ENCODE data around the gene LRFN2. TPM values are rescaled to one million over a fixed set of nuclear protein-coding genes. Genes with fewer than 3 reads are reported as not detected.

Gene LRFN2
- total and polyA plus RNA-seq, 4 donors, result under 0.01 to 0.01 TPM; not detected in 2

DNA sequence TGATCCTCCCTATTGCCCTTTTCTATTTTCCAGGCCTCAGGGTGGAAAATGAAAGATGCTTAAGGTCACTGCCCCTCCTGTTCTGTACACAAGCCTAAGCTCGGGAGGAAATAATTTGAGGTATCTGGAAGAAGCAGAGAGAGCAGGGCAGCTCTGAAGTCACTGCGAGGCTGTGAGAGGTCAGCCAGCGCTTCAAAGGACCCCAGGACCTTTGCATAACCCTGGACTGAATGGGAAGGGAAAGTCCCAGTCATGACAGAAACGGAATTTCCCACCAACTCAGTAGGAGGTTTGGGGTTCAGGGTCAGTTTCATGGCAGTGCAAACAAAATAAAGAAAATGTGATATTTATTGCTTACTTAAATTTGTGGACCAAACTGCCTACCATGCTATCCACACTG is 58.1 kb downstream of the LRFN2 start:
- no peak for TF ChIP-seq TAF1 (conservative IDR thresholded peaks at IDR 0.05)
- peak; percentile 25 to 57 for TF ChIP-seq RXRA (IDR thresholded peaks at IDR 0.05)
- peak; percentile 22 for TF ChIP-seq SP1 (IDR thresholded peaks at IDR 0.05)
- DNase-seq (ENCODE audit: low spot score), result no peak
- Histone ChIP-seq H3K9ac (ENCODE audit: low read depth in 1 of 2, low read length in 2 of 2) (no peak overlapping the region), H3K36me3 (ENCODE audit: control insufficient read depth in 4 of 4, insufficient read depth in 3 of 4, low read depth in 1 of 4, low read length in 3 of 4) (no peaks in the 10 kb centered on the region), H3K27ac (ENCODE audit: low read depth in 1 of 2, low read length in 2 of 2) (no peak overlapping the region), H3K4me1 (ENCODE audit: control insufficient read depth in 4 of 4, insufficient read depth in 4 of 4, low read length in 3 of 4) (peaks cover 8 to 30% (median 20%) of the 10 kb centered on the region in 4 donors), H3K9me3 (ENCODE audit: control insufficient read depth in 4 of 4, low read length in 3 of 4) (no peaks in the 10 kb centered on the region), H3K27me3 (ENCODE audit: control insufficient read depth in 4 of 4, insufficient read depth in 4 of 4, low read length in 3 of 4) (no peaks in the 10 kb centered on the region), H3K4me3 (ENCODE audit: low read depth in 1 of 3, low read length in 3 of 3) (no peak overlapping the region)
- WGBS, result 59% methylated on average over 4 of the region's 4 CpGs

DNA sequence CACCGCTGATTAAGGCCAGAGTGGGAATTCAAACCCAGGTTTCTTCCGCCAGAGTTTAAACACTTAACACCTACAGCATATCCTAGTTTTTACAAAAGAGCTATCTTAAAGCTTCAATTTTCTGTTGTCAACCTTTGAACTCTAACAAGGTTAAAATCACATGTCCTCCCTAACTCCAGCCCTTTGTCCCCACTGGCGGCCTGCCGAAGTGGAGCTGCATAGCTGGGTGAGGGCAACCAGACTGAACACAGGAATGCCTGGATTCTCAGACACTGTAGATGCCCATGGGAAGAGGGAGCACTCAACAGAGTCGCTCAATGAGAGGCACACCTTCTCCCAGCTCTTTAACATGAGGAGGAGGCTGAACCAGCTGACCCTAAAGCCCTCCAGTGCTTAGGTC is 59.1 kb downstream of the LRFN2 start:
- peaks cover 8 to 30% (median 20%) of the 10 kb centered on the region in 4 donors for H3K4me1 ChIP-seq (ENCODE audit: control insufficient read depth in 4 of 4, insufficient read depth in 4 of 4, low read length in 3 of 4)
- no peaks in the 10 kb centered on the region for H3K27me3 ChIP-seq (ENCODE audit: control insufficient read depth in 4 of 4, insufficient read depth in 4 of 4, low read length in 3 of 4)
- H3K9me3 ChIP-seq (ENCODE audit: control insufficient read depth in 4 of 4, low read length in 3 of 4), result no peaks in the 10 kb centered on the region
- DNase-seq (ENCODE audit: low spot score), result peak; percentile 39
- H3K4me3 ChIP-seq (ENCODE audit: low read depth in 1 of 3, low read length in 3 of 3), result no peak overlapping the region
- 44% methylated on average over 5 of the region's 5 CpGs for WGBS
- no peaks in the 10 kb centered on the region for H3K36me3 ChIP-seq (ENCODE audit: control insufficient read depth in 4 of 4, insufficient read depth in 3 of 4, low read depth in 1 of 4, low read length in 3 of 4)
- TF ChIP-seq RXRA (IDR thresholded peaks at IDR 0.05), result peak; percentile 66 to 80
- TF ChIP-seq TAF1 (conservative IDR thresholded peaks at IDR 0.05), result no peak
- TF ChIP-seq, protein P1, sequence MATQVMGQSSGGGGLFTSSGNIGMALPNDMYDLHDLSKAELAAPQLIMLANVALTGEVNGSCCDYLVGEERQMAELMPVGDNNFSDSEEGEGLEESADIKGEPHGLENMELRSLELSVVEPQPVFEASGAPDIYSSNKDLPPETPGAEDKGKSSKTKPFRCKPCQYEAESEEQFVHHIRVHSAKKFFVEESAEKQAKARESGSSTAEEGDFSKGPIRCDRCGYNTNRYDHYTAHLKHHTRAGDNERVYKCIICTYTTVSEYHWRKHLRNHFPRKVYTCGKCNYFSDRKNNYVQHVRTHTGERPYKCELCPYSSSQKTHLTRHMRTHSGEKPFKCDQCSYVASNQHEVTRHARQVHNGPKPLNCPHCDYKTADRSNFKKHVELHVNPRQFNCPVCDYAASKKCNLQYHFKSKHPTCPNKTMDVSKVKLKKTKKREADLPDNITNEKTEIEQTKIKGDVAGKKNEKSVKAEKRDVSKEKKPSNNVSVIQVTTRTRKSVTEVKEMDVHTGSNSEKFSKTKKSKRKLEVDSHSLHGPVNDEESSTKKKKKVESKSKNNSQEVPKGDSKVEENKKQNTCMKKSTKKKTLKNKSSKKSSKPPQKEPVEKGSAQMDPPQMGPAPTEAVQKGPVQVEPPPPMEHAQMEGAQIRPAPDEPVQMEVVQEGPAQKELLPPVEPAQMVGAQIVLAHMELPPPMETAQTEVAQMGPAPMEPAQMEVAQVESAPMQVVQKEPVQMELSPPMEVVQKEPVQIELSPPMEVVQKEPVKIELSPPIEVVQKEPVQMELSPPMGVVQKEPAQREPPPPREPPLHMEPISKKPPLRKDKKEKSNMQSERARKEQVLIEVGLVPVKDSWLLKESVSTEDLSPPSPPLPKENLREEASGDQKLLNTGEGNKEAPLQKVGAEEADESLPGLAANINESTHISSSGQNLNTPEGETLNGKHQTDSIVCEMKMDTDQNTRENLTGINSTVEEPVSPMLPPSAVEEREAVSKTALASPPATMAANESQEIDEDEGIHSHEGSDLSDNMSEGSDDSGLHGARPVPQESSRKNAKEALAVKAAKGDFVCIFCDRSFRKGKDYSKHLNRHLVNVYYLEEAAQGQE (IDR thresholded peaks at IDR 0.05), result peak; percentile 61
- TF ChIP-seq, protein P2, sequence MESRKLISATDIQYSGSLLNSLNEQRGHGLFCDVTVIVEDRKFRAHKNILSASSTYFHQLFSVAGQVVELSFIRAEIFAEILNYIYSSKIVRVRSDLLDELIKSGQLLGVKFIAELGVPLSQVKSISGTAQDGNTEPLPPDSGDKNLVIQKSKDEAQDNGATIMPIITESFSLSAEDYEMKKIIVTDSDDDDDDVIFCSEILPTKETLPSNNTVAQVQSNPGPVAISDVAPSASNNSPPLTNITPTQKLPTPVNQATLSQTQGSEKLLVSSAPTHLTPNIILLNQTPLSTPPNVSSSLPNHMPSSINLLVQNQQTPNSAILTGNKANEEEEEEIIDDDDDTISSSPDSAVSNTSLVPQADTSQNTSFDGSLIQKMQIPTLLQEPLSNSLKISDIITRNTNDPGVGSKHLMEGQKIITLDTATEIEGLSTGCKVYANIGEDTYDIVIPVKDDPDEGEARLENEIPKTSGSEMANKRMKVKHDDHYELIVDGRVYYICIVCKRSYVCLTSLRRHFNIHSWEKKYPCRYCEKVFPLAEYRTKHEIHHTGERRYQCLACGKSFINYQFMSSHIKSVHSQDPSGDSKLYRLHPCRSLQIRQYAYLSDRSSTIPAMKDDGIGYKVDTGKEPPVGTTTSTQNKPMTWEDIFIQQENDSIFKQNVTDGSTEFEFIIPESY (IDR thresholded peaks at IDR 0.05), result no peak
- TF ChIP-seq FOXA1 (IDR thresholded peaks at IDR 0.05), result no peak
- peak; percentile 58 for TF ChIP-seq HNF4G (IDR thresholded peaks at IDR 0.05)
- TF ChIP-seq GABPA (IDR thresholded peaks at IDR 0.05 in 1 of 2, conservative IDR thresholded peaks at IDR 0.05 in 1 of 2), result no peak
- TF ChIP-seq FOXA2 (IDR thresholded peaks at IDR 0.05), result no peak
- TF ChIP-seq EGR1 (IDR thresholded peaks at IDR 0.05; ENCODE audit: low read depth in 2 of 2), result no peak
- TF ChIP-seq JUND (IDR thresholded peaks at IDR 0.05), result peak in 1 of 2 donors; percentile 56
- peak; percentile 37 to 47 for TF ChIP-seq RAD21 (IDR thresholded peaks at IDR 0.05)
- TF ChIP-seq YY1 (IDR thresholded peaks at IDR 0.05), result peak; percentile 32
- TF ChIP-seq SP1 (IDR thresholded peaks at IDR 0.05), result peak; percentile 84
- peak; percentile 17 for TF ChIP-seq NR2F2 (IDR thresholded peaks at IDR 0.05)
- TF ChIP-seq, protein P3, sequence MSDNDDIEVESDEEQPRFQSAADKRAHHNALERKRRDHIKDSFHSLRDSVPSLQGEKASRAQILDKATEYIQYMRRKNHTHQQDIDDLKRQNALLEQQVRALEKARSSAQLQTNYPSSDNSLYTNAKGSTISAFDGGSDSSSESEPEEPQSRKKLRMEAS (IDR thresholded peaks at IDR 0.05), result no peak
- TF ChIP-seq, protein P4, sequence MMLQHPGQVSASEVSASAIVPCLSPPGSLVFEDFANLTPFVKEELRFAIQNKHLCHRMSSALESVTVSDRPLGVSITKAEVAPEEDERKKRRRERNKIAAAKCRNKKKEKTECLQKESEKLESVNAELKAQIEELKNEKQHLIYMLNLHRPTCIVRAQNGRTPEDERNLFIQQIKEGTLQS (IDR thresholded peaks at IDR 0.05), result no peak
- TF ChIP-seq HNF4A (conservative IDR thresholded peaks at IDR 0.05), result peak; percentile 82 to 90
- TF ChIP-seq, protein P5, sequence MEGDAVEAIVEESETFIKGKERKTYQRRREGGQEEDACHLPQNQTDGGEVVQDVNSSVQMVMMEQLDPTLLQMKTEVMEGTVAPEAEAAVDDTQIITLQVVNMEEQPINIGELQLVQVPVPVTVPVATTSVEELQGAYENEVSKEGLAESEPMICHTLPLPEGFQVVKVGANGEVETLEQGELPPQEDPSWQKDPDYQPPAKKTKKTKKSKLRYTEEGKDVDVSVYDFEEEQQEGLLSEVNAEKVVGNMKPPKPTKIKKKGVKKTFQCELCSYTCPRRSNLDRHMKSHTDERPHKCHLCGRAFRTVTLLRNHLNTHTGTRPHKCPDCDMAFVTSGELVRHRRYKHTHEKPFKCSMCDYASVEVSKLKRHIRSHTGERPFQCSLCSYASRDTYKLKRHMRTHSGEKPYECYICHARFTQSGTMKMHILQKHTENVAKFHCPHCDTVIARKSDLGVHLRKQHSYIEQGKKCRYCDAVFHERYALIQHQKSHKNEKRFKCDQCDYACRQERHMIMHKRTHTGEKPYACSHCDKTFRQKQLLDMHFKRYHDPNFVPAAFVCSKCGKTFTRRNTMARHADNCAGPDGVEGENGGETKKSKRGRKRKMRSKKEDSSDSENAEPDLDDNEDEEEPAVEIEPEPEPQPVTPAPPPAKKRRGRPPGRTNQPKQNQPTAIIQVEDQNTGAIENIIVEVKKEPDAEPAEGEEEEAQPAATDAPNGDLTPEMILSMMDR (IDR thresholded peaks at IDR 0.05; ENCODE audit: low read depth, low read length, missing input control), result peak; percentile 18
- no peak overlapping the region for H3K9ac ChIP-seq (ENCODE audit: low read depth in 1 of 2, low read length in 2 of 2)
- peak overlapping the region; percentile 23 to 32 for H3K27ac ChIP-seq (ENCODE audit: low read depth in 1 of 2, low read length in 2 of 2)
